Right atrium auricular region (tissue), 2 donors: ENCODE data around the gene SLC23A3. TPM values are rescaled to one million over a fixed set of nuclear protein-coding genes. Genes with fewer than 3 reads are reported as not detected.

Source experiments
- DNase-seq: peaks from one replicate; pipeline ENCODE4 v3.0.0-alpha.2; 2019; ENCODE audit warnings: low spot score
- H3K27ac ChIP-seq, 2 donors: fragments of 200-600 bp; sonication (generic); 1 replicate in 1 of 2; 2 replicates in 1 of 2; pipeline ENCODE4 v1.5.1; 2016 to 2019
- H3K27me3 ChIP-seq, 2 donors: fragments of 200-600 bp; sonication (generic); one replicate each; pipeline versions ENCODE4 v1.5.1 to v1.6.0; 2017 to 2019
- H3K36me3 ChIP-seq: fragments of 200-600 bp; sonication (generic); one replicate; pipeline ENCODE4 v1.5.1; 2016
- H3K4me1 ChIP-seq, 2 donors: fragments of 200-600 bp; sonication (generic); one replicate each; pipeline versions ENCODE4 v1.5.1 to v1.6.0; 2017 to 2019
- H3K4me3 ChIP-seq, 2 donors: fragments of 200-600 bp; sonication (generic); 1 replicate in 1 of 2; 2 replicates in 1 of 2; pipeline ENCODE4 v1.5.1; 2017 to 2019; ENCODE audit warnings: mild to moderate bottlenecking in 1 of 2, moderate library complexity in 1 of 2
- H3K9me3 ChIP-seq, 2 donors: fragments of 200-600 bp; sonication (generic); one replicate each; pipeline ENCODE4 v1.5.1; 2019
- CTCF ChIP-seq, 2 donors: fragments of 200-600 bp; sonication (generic); IDR thresholded peaks; one replicate each; pipeline ENCODE4 v1.5.1; 2019; ENCODE audit warnings: antibody characterized with exemption in 2 of 2
- total RNA-seq, 2 donors: library from RNA; depleted of rRNA; stranded (reverse); fragments of >200 nt; gene quantifications; one replicate each; pipeline ENCODE4 v1.1.0, GENCODE V29; 2016

The SLC23A3 gene
- total RNA-seq, 2 donors from 2014 or later = 0.33 to 0.55 TPM

- Histone ChIP-seq H3K4me3 (no peak overlapping the region), H3K36me3 (no peaks in the 10 kb centered on the region), H3K27me3 (no peaks in the 10 kb centered on the region), H3K27ac (no peak overlapping the region), H3K9me3 (no peaks in the 10 kb centered on the region), H3K4me1 (no peaks in the 10 kb centered on the region)
- no peak for DNase-seq
- no peak for TF ChIP-seq CTCF (IDR thresholded peaks at IDR 0.05)
Observed at GRCh38 chr2:219199470-219200211, 29.8 kb upstream of the SLC23A3 start.

GRCh38 chr2:219198974-219199373, 29.1 kb upstream of the SLC23A3 start:
- TF ChIP-seq CTCF (IDR thresholded peaks at IDR 0.05) = no peak
- DNase-seq = no peak
- Histone ChIP-seq H3K27me3 (no peaks in the 10 kb centered on the region), H3K4me3 (no peak overlapping the region), H3K4me1 (no peaks in the 10 kb centered on the region), H3K27ac (no peak overlapping the region), H3K36me3 (no peaks in the 10 kb centered on the region), H3K9me3 (no peaks in the 10 kb centered on the region)

GRCh38 chr2:219197388-219197787, 27.6 kb upstream of the SLC23A3 start:
- Histone ChIP-seq H3K27ac (no peak overlapping the region), H3K4me3 (no peak overlapping the region), H3K9me3 (no peaks in the 10 kb centered on the region), H3K36me3 (no peaks in the 10 kb centered on the region), H3K4me1 (no peaks in the 10 kb centered on the region), H3K27me3 (no peaks in the 10 kb centered on the region)
- TF ChIP-seq CTCF (IDR thresholded peaks at IDR 0.05) = no peak
- DNase-seq = no peak

GRCh38 chr2:219186754-219187456, 17.1 kb upstream of the SLC23A3 start:
- no peaks in the 10 kb centered on the region for H3K27me3 ChIP-seq
- no peak overlapping the region for H3K27ac ChIP-seq
- no peaks in the 10 kb centered on the region for H3K9me3 ChIP-seq
- no peaks in the 10 kb centered on the region for H3K4me1 ChIP-seq
- DNase-seq = no peak
- TF ChIP-seq CTCF (IDR thresholded peaks at IDR 0.05) = no peak
- H3K36me3 ChIP-seq = peaks cover 25% of the 10 kb centered on the region
- no peak overlapping the region for H3K4me3 ChIP-seq

- Histone ChIP-seq H3K4me3 (no peak overlapping the region), H3K9me3 (no peaks in the 10 kb centered on the region), H3K4me1 (peaks cover 0 to 11% of the 10 kb centered on the region in 2 donors), H3K27ac (no peak overlapping the region), H3K27me3 (no peaks in the 10 kb centered on the region), H3K36me3 (peaks cover 46% of the 10 kb centered on the region)
- DNase-seq = no peak
- TF ChIP-seq CTCF (IDR thresholded peaks at IDR 0.05) = no peak
Observed at GRCh38 chr2:219184121-219184520, 14.3 kb upstream of the SLC23A3 start.
